SH-SY5Y (cell line): ENCODE measurements around the gene SFXN5.

Experiments used
- GATA2 ChIP-seq: IDR thresholded peaks from 2 replicates; pipeline ENCODE4 v1.6.1; 2011; ENCODE audit warnings: mild to moderate bottlenecking, low read depth, low read length
- GATA3 ChIP-seq: IDR thresholded peaks from 2 replicates; pipeline ENCODE4 v1.6.1; 2011; ENCODE audit warnings: low read depth, mild to moderate bottlenecking, low read length, moderate library complexity

DNA sequence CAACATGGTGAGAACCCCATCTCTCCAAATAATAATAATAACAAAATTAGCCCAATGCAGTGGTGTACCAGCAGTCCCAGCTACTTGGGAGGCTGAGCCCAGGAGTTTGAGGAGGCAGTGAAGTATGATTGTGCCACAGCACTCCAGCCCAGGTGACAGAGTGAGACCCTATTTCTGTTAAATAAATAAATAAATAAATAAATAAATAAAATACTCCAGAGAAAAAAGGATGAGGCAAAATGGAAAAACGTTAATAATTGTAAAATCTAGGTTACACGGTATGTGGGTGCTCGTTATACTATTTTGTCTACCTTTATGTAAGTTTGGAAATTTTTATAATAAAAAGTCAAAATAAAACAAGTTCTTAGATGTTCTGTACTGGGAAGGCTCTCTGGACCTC lies 162.8 kb downstream of the SFXN5 start:
- TF ChIP-seq GATA2 (no peak), GATA3 (no peak)
